Breast epithelium (tissue), 4 donors: ENCODE results near the gene OR13C4. TPM values are rescaled to one million over a fixed set of nuclear protein-coding genes. Genes with fewer than 3 reads are reported as not detected.

Experiments
- DNase-seq, 2 donors: peaks; one replicate each; pipeline ENCODE4 v3.0.0-alpha.2; 2019; ENCODE audit warnings: low spot score in 2 of 2
- H3K27ac ChIP-seq, 2 donors: fragments of 200-600 bp; sonication (generic) in 1 of 2; one replicate each; pipeline ENCODE4 v1.5.1; 2016 to 2019; ENCODE audit warnings: mild to moderate bottlenecking in 1 of 2
- H3K27me3 ChIP-seq, 2 donors: fragments of 200-600 bp; sonication (generic) in 1 of 2; one replicate each; pipeline versions ENCODE4 v1.5.1 to v1.6.0; 2017 to 2019; ENCODE audit warnings: control low read depth in 1 of 2, mild to moderate bottlenecking in 1 of 2
- H3K36me3 ChIP-seq: fragments of 200-600 bp; one replicate; pipeline ENCODE4 v1.5.1; 2019
- H3K4me1 ChIP-seq, 2 donors: fragments of 200-600 bp; sonication (generic); one replicate each; pipeline ENCODE4 v1.5.1; 2016 to 2019; ENCODE audit warnings: control low read depth in 1 of 2
- H3K4me3 ChIP-seq, 3 donors: fragments of 200-600 bp; sonication (generic); 1 replicate in 2 of 3; 2 replicates in 1 of 3; pipeline ENCODE4 v1.5.1; 2016 to 2019; ENCODE audit warnings: mild to moderate bottlenecking in 3 of 3, moderate library complexity in 2 of 3
- H3K9me3 ChIP-seq, 2 donors: fragments of 200-600 bp; sonication (generic) in 1 of 2; one replicate each; pipeline ENCODE4 v1.5.1; 2016 to 2019; ENCODE audit warnings: control low read depth in 1 of 2
- CTCF ChIP-seq, 3 donors: fragments of 450-650 bp; IDR thresholded peaks; one replicate each; pipeline ENCODE4 v1.5.1; 2016 to 2017; ENCODE audit warnings: antibody characterized with exemption in 3 of 3, mild to moderate bottlenecking in 3 of 3, moderate library complexity in 3 of 3
- POLR2A ChIP-seq: fragments of 450-650 bp; IDR thresholded peaks from one replicate; pipeline ENCODE4 v1.6.1; 2016; ENCODE audit warnings: antibody characterized with exemption, mild to moderate bottlenecking, moderate library complexity
- POLR2AphosphoS5 ChIP-seq, 3 donors: sonication (generic); formaldehyde crosslinking; IDR thresholded peaks; one replicate each; pipeline ENCODE4 v1.6.1; 2017; ENCODE audit warnings: antibody characterized with exemption in 3 of 3
- intact Hi-C: fragments of 100-400 bp; cut with DNase I; formaldehyde crosslinking; loops from one replicate; pipeline ENCODE4 v1.15.1; 2023; ENCODE audit warnings: low total_unique reads
- total RNA-seq, 3 donors: library from RNA; depleted of rRNA; stranded (reverse); fragments of >200 nt; gene quantifications; one replicate each; pipeline ENCODE4 v1.1.0, GENCODE V29; 2016

The OR13C4 gene
- total RNA-seq, 3 donors from 2014 or later, result not detected

- H3K36me3 ChIP-seq, result no peaks in the 10 kb centered on the region
- H3K9me3 ChIP-seq, result no peaks in the 10 kb centered on the region
- no peaks in the 10 kb centered on the region for H3K4me1 ChIP-seq
- H3K4me3 ChIP-seq, result no peak overlapping the region
- intact Hi-C loops, result no loop called here
- no peak for DNase-seq
- no peaks in the 10 kb centered on the region for H3K27me3 ChIP-seq
- no peak overlapping the region for H3K27ac ChIP-seq
- TF ChIP-seq CTCF (IDR thresholded peaks at IDR 0.05), result no peak
- TF ChIP-seq POLR2A, result no peak
- TF ChIP-seq POLR2AphosphoS5 (IDR thresholded peaks at IDR 0.05), result no peak
These were observed 32.2 kb downstream of the OR13C4 start for GRCh38 chr9:104494808-104495207.

GRCh38 chr9:104485014-104485413 is 42.0 kb downstream of the OR13C4 start:
- intact Hi-C loops, result no loop called here
- no peak overlapping the region for H3K4me3 ChIP-seq
- TF ChIP-seq CTCF (IDR thresholded peaks at IDR 0.05) (no peak), POLR2A (no peak), POLR2AphosphoS5 (IDR thresholded peaks at IDR 0.05) (no peak)

GRCh38 chr9:104482921-104483570 is 44.0 kb downstream of the OR13C4 start:
- intact Hi-C loops, result no loop called here
- TF ChIP-seq CTCF (IDR thresholded peaks at IDR 0.05) (no peak), POLR2AphosphoS5 (IDR thresholded peaks at IDR 0.05) (no peak), POLR2A (no peak)
- DNase-seq, result no peak
- Histone ChIP-seq H3K27ac (no peak overlapping the region), H3K4me1 (no peaks in the 10 kb centered on the region), H3K36me3 (no peaks in the 10 kb centered on the region), H3K9me3 (no peaks in the 10 kb centered on the region), H3K4me3 (no peak overlapping the region), H3K27me3 (no peaks in the 10 kb centered on the region)

More at GRCh38 chr9:104485014-104485413, 42.0 kb downstream of the OR13C4 start:
- Histone ChIP-seq H3K9me3 (no peaks in the 10 kb centered on the region), H3K36me3 (no peaks in the 10 kb centered on the region), H3K27ac (no peak overlapping the region), H3K27me3 (no peaks in the 10 kb centered on the region), H3K4me1 (no peaks in the 10 kb centered on the region)
- DNase-seq, result no peak

Other genes starting within 250 kb of the OR13C4 start
- not detected for gene OR13F1, start 22.9 kb downstream of the OR13C4 start, total RNA-seq
- gene OR13C3, start 9.6 kb upstream of the OR13C4 start, total RNA-seq, result not detected
- gene OR13C8, start 42.0 kb upstream of the OR13C4 start, total RNA-seq, result not detected
- gene OR13C5, start 72.2 kb upstream of the OR13C4 start, total RNA-seq, result not detected
- gene OR13C2, start 78.4 kb upstream of the OR13C4 start, total RNA-seq, result not detected
- gene OR13C9, start 91.0 kb upstream of the OR13C4 start, total RNA-seq, result not detected
- gene OR13D1, start 167.3 kb upstream of the OR13C4 start, total RNA-seq, result not detected
- 10 to 100 TPM; 23.1 to 28.2 (median 26.6) TPM for gene NIPSNAP3A, start 220.5 kb upstream of the OR13C4 start, total RNA-seq
- 10 to 100 TPM in 1 of 3 donors, 1 to 10 TPM in 2; 4.2 to 11.4 (median 6.9) TPM for gene NIPSNAP3B, start 236.9 kb upstream of the OR13C4 start, total RNA-seq